Left ventricle myocardium inferior (tissue), 1 donor: ENCODE measurements around the gene RASGRP4. TPM values are rescaled to one million over a fixed set of nuclear protein-coding genes. Genes with fewer than 3 reads are reported as not detected.

ENCODE experiments used
- DNase-seq: peaks from one replicate; pipeline ENCODE4 v3.0.0-alpha.2; 2020
- H3K27ac ChIP-seq: fragments of 200-600 bp; replicated peaks from 2 replicates; pipeline ENCODE4 v1.8.0; 2021
- H3K27me3 ChIP-seq: fragments of 200-600 bp; 2 replicates; pipeline ENCODE4 v1.8.0; 2021; ENCODE audit warnings: low read depth
- H3K36me3 ChIP-seq: fragments of 200-600 bp; 2 replicates; pipeline ENCODE4 v1.8.0; 2021
- H3K4me1 ChIP-seq: fragments of 200-600 bp; 2 replicates; pipeline ENCODE4 v1.8.0; 2021
- H3K4me3 ChIP-seq: fragments of 200-600 bp; 2 replicates; pipeline ENCODE4 v1.8.0; 2021; ENCODE audit warnings: mild to moderate bottlenecking, moderate library complexity
- H3K9me3 ChIP-seq: fragments of 200-600 bp; replicated peaks from 2 replicates; pipeline ENCODE4 v1.8.0; 2021
- intact Hi-C: fragments of 100-400 bp; cut with micrococcal nuclease; formaldehyde crosslinking; loops from one replicate; pipeline ENCODE4 v1.11.0; 2022
- total RNA-seq: library from RNA; stranded (reverse); fragmentation: NEBNext Ultra II Directional; extraction: Animal tissue kit (Norgen Biotek cat#: 25700); gene quantifications from one replicate; pipeline ENCODE4 v1.2.1, GENCODE V29; 2021
- TF ChIP-seq, protein P1 (sequence below): fragments of 200-600 bp; IDR thresholded peaks from 2 replicates; pipeline ENCODE4 v1.8.0; 2021; ENCODE audit warnings: antibody characterized with exemption, mild to moderate bottlenecking, borderline replicate concordance
- donor health status: DM: no; HTN: yes; CAD: no; lungs with severe emphysema.

Gene RASGRP4
- total RNA-seq, 1 donor from 2014 or later = 1.5 TPM

- TF ChIP-seq, protein P1, sequence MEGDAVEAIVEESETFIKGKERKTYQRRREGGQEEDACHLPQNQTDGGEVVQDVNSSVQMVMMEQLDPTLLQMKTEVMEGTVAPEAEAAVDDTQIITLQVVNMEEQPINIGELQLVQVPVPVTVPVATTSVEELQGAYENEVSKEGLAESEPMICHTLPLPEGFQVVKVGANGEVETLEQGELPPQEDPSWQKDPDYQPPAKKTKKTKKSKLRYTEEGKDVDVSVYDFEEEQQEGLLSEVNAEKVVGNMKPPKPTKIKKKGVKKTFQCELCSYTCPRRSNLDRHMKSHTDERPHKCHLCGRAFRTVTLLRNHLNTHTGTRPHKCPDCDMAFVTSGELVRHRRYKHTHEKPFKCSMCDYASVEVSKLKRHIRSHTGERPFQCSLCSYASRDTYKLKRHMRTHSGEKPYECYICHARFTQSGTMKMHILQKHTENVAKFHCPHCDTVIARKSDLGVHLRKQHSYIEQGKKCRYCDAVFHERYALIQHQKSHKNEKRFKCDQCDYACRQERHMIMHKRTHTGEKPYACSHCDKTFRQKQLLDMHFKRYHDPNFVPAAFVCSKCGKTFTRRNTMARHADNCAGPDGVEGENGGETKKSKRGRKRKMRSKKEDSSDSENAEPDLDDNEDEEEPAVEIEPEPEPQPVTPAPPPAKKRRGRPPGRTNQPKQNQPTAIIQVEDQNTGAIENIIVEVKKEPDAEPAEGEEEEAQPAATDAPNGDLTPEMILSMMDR = no peak
- Histone ChIP-seq H3K9me3 (no peaks in the 10 kb centered on the region), H3K4me3 (no peak overlapping the region), H3K36me3 (no peaks in the 10 kb centered on the region), H3K27ac (no peak overlapping the region), H3K27me3 (peaks cover 7% of the 10 kb centered on the region), H3K4me1 (no peaks in the 10 kb centered on the region)
- intact Hi-C loops = no loop called here
- no peak for DNase-seq
These were observed 26.7 kb upstream of the RASGRP4 start for GRCh38 chr19:38452430-38453366.

DNA sequence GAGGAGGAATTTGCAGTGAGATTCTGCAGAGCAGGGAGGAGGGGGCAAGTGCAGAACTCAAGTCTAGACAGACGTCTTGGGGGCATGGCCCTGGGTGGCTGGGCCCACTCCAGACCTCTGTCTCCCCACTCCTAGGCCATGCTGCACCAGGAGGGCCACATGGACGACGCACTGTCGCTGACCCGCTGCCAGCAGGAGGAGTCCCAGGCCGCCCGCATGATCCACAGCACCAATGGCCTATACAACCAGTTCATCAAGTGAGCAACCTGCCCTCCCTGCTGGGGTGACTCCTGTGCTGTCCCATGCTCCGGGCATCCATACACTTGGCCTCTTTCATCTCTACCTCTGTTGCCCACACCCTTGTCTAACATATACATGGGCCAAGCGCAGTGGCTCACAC lies 25.6 kb upstream of the RASGRP4 start:
- Histone ChIP-seq H3K4me1 (no peaks in the 10 kb centered on the region), H3K36me3 (no peaks in the 10 kb centered on the region), H3K9me3 (no peaks in the 10 kb centered on the region), H3K27ac (no peak overlapping the region), H3K27me3 (peaks cover 13% of the 10 kb centered on the region), H3K4me3 (no peak overlapping the region)
- intact Hi-C loops = no loop called here
- DNase-seq = no peak
- TF ChIP-seq, protein P1 = no peak

- Histone ChIP-seq H3K4me3 (no peak overlapping the region), H3K36me3 (no peaks in the 10 kb centered on the region), H3K4me1 (no peaks in the 10 kb centered on the region), H3K27me3 (peaks cover 13% of the 10 kb centered on the region), H3K27ac (no peak overlapping the region), H3K9me3 (no peaks in the 10 kb centered on the region)
- intact Hi-C loops = no loop called here
- TF ChIP-seq, protein P1 = no peak
- no peak for DNase-seq
These were observed 25.0 kb upstream of the RASGRP4 start for GRCh38 chr19:38451036-38451435.

GRCh38 chr19:38449518-38449917 lies 23.5 kb upstream of the RASGRP4 start:
- Histone ChIP-seq H3K27me3 (peaks cover 13% of the 10 kb centered on the region), H3K27ac (no peak overlapping the region), H3K36me3 (no peaks in the 10 kb centered on the region), H3K4me1 (no peaks in the 10 kb centered on the region), H3K4me3 (no peak overlapping the region), H3K9me3 (no peaks in the 10 kb centered on the region)
- DNase-seq = no peak
- TF ChIP-seq, protein P1 = no peak
- intact Hi-C loops = no loop called here

GRCh38 chr19:38448225-38448624 lies 22.2 kb upstream of the RASGRP4 start:
- H3K4me3 ChIP-seq = no peak overlapping the region
- TF ChIP-seq, protein P1 = no peak
- no peak overlapping the region for H3K27ac ChIP-seq
- intact Hi-C loops = no loop called here
- no peaks in the 10 kb centered on the region for H3K4me1 ChIP-seq
- no peaks in the 10 kb centered on the region for H3K9me3 ChIP-seq
- H3K36me3 ChIP-seq = no peaks in the 10 kb centered on the region
- no peak for DNase-seq
- peaks cover 24% of the 10 kb centered on the region for H3K27me3 ChIP-seq
